Hematopoietic multipotent progenitor cell treated with erythropoietin and hydrocortisone succinate and interleukin-3 and kit ligand, for 17 days (in vitro differentiated cells): ENCODE data around the gene ZNF774.
"Not testable (repeated sequence)": the region's sequence is repeated elsewhere in the genome, so short reads cannot be mapped to it uniquely, and the experiment has no call there.

ENCODE experiments used
- DNase-seq: peaks from one replicate; pipeline ENCODE4 v3.0.0-alpha.2; 2015; ENCODE audit warnings: low spot score

The ZNF774 gene

GRCh38 chr15:90345857-90346256, 6.2 kb upstream of the ZNF774 start:
- no peak for DNase-seq

GRCh38 chr15:90347431-90348065, 4.5 kb upstream of the ZNF774 start:
- not testable (repeated sequence) for DNase-seq

- DNase-seq = no peak
Measured at GRCh38 chr15:90348456-90348855, 3.6 kb upstream of the ZNF774 start.

- no peak for DNase-seq
Measured at GRCh38 chr15:90349072-90349471, 3.0 kb upstream of the ZNF774 start.

- no peak for DNase-seq
Measured at GRCh38 chr15:90349821-90350220, 2.3 kb upstream of the ZNF774 start.

GRCh38 chr15:90351479-90352106, 491 bp upstream of the ZNF774 start:
- DNase-seq = no peak

- no peak for DNase-seq
Measured at GRCh38 chr15:90354986-90355385, 2.9 kb downstream of the ZNF774 start.

- no peak for DNase-seq
Measured at GRCh38 chr15:90358124-90359033, 6.3 kb downstream of the ZNF774 start.

GRCh38 chr15:90360746-90361145, 8.7 kb downstream of the ZNF774 start:
- no peak for DNase-seq

- DNase-seq = no peak
Measured at GRCh38 chr15:90362936-90363212, 10.8 kb downstream of the ZNF774 start.

GRCh38 chr15:90364251-90364650, 12.2 kb downstream of the ZNF774 start:
- no peak for DNase-seq

- DNase-seq = no peak
Measured at GRCh38 chr15:90365414-90366055, 13.5 kb downstream of the ZNF774 start.

- no peak for DNase-seq
Measured at GRCh38 chr15:90367576-90367975, 15.5 kb downstream of the ZNF774 start.

- DNase-seq = no peak
Measured at GRCh38 chr15:90375071-90375470, 23.0 kb downstream of the ZNF774 start.

GRCh38 chr15:90376789-90377188, 24.7 kb downstream of the ZNF774 start:
- no peak for DNase-seq

- DNase-seq = no peak
Measured at GRCh38 chr15:90379263-90379662, 27.2 kb downstream of the ZNF774 start.

GRCh38 chr15:90381515-90381914, 29.4 kb downstream of the ZNF774 start:
- no peak for DNase-seq

GRCh38 chr15:90382320-90382719, 30.2 kb downstream of the ZNF774 start:
- DNase-seq = no peak

- no peak for DNase-seq
Measured at GRCh38 chr15:90386221-90386620, 34.1 kb downstream of the ZNF774 start.

GRCh38 chr15:90387534-90388461, 35.7 kb downstream of the ZNF774 start, which contains the start of gene IQGAP1:
TSS of gene IQGAP1 (plus strand) at chr15:90388242. CDS start at chr15:90388342, 100 bp downstream.
- peak; percentile 89 for DNase-seq
